HepG2 (cell line): ENCODE data around the gene SAE1.

Source experiments
- ARNTL ChIP-seq: sonication (generic); formaldehyde crosslinking; IDR thresholded peaks from 2 replicates; pipeline ENCODE4 v1.4.0; 2020; ENCODE audit warnings: mild to moderate bottlenecking, missing genetic modification reagents
- CBX5 ChIP-seq: sonication (generic); formaldehyde crosslinking; IDR thresholded peaks from 2 replicates; pipeline ENCODE4 v1.4.0; 2020; ENCODE audit warnings: missing genetic modification reagents, borderline replicate concordance
- EP300 ChIP-seq, 3 experiments: sonication (generic) in 1 of 3; formaldehyde crosslinking in 1 of 3; IDR thresholded peaks; 2 replicates each; pipeline versions ENCODE4 v1.5.1 to v1.6.1; 2011 to 2020; ENCODE audit warnings: low read depth in 2 of 3, low read length in 2 of 3, borderline replicate concordance in 1 of 3, improper control_type of control experiment in 1 of 3, mild to moderate bottlenecking in 1 of 3, missing genetic modification reagents in 1 of 3, moderate library complexity in 1 of 3
- HNRNPH1 ChIP-seq: fragments of 200-400 bp; formaldehyde crosslinking; optimal IDR thresholded peaks from 2 replicates; pipeline ENCODE3; 2017; ENCODE audit warnings: mild to moderate bottlenecking, low read depth, low read length
- RAD51 ChIP-seq: fragments of 450-650 bp; IDR thresholded peaks from 2 replicates; pipeline ENCODE4 v1.6.1; 2016; ENCODE audit warnings: borderline replicate concordance
- STAG1 ChIP-seq: sonication (generic); formaldehyde crosslinking; IDR thresholded peaks from 2 replicates; pipeline ENCODE4 v1.4.0; 2020; ENCODE audit warnings: missing genetic modification reagents
- XRCC5 ChIP-seq: fragments of 200-400 bp; formaldehyde crosslinking; optimal IDR thresholded peaks from 2 replicates; pipeline ENCODE3; 2017; ENCODE audit warnings: mild to moderate bottlenecking, low read length
- ZMYM2 ChIP-seq: sonication (generic); formaldehyde crosslinking; IDR thresholded peaks from 2 replicates; pipeline ENCODE4 v1.8.0; 2022; ENCODE audit warnings: mild to moderate bottlenecking, missing genetic modification reagents

DNA sequence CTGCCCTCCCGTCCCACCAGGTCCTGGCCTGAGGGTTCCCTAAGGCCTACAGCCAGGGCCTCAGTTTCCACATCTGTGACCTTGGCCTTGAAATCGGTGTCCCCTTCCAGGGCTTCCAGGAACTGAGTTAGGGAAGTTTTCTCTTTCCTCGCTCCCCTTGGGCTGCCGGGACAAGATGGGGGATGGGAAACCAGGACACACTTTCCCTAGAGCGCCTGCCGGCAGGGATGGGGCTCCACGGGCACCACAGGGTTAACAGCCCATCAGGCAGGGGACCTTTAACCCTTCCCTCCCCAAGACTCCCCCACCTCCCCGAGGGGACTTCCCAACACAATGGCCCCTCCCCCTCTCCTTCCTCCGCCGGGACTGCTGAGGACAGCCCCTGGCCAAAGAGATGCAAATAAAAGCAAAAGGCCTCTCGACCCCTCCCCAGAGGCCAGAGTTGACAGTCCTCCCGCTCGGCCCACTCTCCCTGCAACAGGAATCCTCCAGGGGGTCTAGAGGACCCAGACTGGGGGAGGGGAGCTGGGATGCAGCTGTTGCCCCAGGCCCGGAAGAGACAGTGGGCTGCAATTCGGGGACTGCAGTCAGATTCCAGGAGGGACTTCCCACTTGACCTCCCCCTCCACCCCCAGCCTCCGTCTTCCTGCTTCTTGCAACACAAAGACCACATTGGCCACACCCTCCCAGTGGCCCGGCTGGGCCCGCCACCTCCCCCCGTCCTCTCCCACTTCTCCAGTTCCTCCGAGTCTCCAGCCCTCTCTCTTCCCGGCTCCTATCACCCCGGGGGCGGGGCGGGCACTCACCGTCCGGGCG is 96.9 kb downstream of the SAE1 start:
- peak; percentile 63 for TF ChIP-seq HNRNPH1
- no peak for TF ChIP-seq RAD51
- peak; percentile 50; the same call in 1 of the 2 replicates for TF ChIP-seq CBX5
- TF ChIP-seq EP300 (IDR thresholded peaks at IDR 0.05; ENCODE audit: low read depth in 2 of 2, low read length in 2 of 2): peak; percentile 7 to 13; a peak in 1 of 4 replicates
- peak; percentile 12; the same call in 1 of the 2 replicates for TF ChIP-seq EP300 (CRISPR knock-in tag; IDR thresholded peaks at IDR 0.05; ENCODE audit: borderline replicate concordance)
- TF ChIP-seq ZMYM2 (CRISPR knock-in tag): peak; percentile 24; the same call in 1 of the 2 replicates
- TF ChIP-seq STAG1 (CRISPR knock-in tag): no peak
- TF ChIP-seq ARNTL (CRISPR knock-in tag): no peak
- TF ChIP-seq XRCC5: peak; percentile 77
